ENCODE measurements around the gene PPP1R13B. TPM values are rescaled to one million over a fixed set of nuclear protein-coding genes. Genes with fewer than 3 reads are reported as not detected.
A peak's percentile ranks its signal among the peaks of the same experiment; 100 is the strongest.

Gene PPP1R13B
- total RNA-seq, 2 donors from 2014 or later = 10.0 to 10.4 TPM

DNA sequence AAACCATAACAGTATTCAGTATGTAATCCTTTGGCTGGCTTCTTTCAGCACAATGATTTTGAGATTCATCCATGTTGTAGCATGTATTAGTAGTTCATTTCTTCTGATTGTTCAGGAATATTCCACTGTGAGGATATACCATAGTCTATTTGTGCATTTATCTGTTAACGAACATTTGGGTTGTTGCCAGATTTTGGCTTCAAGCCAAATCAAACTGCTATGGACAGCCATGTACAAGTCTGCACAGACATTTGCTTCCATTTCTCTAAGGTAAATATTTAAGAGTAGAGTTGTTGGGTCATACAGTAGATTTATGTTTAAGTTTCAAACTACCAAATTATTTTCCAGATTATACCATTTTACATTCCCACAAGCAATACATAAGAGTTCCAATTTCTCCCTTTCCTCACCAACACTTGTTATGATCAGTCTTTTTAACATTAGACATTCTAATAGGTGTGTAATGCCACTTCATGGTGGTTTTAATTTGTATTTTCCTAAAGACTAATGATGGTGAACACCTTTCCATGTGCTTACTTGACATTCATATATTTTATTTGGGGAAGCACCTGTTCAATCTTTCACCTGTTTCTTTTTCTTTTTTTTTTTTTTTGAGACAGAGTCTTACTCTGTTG lies 75.2 kb downstream of the PPP1R13B start:
- no peak for ATAC-seq (replicated peaks)
- no peak overlapping the region for H3K27ac Mint-ChIP-seq
- peaks cover 16% of the 10 kb centered on the region for H3K36me3 Mint-ChIP-seq (ENCODE audit: low read depth)
- no peaks in the 10 kb centered on the region for H3K27me3 Mint-ChIP-seq
- no peaks in the 10 kb centered on the region for H3K9me3 Mint-ChIP-seq
- no peaks in the 10 kb centered on the region for H3K4me1 Mint-ChIP-seq
- H3K4me3 Mint-ChIP-seq = no peak overlapping the region

DNA sequence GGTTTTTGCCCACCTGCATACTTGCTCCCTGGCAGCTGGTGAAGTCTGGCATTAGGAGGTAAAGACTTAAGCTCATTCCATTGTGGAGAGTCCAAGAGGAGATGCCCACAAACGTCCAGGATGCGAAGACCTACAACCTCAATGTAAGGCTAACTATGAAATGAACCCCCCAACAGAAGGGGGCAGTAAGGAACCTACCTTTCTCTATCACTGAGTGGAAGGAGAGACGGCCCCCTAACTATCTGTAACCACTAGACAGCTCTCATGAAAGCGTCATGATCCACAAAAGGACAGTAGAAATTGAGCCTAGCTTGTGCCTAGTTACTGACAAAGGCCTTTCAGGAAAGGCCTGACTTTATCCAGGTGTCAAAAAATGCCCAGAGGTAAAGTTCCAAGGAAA lies 76.5 kb downstream of the PPP1R13B start:
- no peaks in the 10 kb centered on the region for H3K9me3 Mint-ChIP-seq

GRCh38 chr14:103770500-103770899 lies 76.9 kb downstream of the PPP1R13B start:
- ATAC-seq (replicated peaks) = no peak
- Mint-ChIP-seq H3K36me3 (ENCODE audit: low read depth) (peaks cover 16% of the 10 kb centered on the region), H3K27ac (no peak overlapping the region), H3K9me3 (no peaks in the 10 kb centered on the region), H3K4me1 (no peaks in the 10 kb centered on the region), H3K27me3 (no peaks in the 10 kb centered on the region), H3K4me3 (no peak overlapping the region)

More for the DNA sequence above, 76.5 kb downstream of the PPP1R13B start:
- ATAC-seq (replicated peaks) = no peak
- Mint-ChIP-seq H3K4me1 (no peaks in the 10 kb centered on the region), H3K36me3 (ENCODE audit: low read depth) (peaks cover 16% of the 10 kb centered on the region), H3K27ac (no peak overlapping the region), H3K4me3 (no peak overlapping the region), H3K27me3 (no peaks in the 10 kb centered on the region)

DNA sequence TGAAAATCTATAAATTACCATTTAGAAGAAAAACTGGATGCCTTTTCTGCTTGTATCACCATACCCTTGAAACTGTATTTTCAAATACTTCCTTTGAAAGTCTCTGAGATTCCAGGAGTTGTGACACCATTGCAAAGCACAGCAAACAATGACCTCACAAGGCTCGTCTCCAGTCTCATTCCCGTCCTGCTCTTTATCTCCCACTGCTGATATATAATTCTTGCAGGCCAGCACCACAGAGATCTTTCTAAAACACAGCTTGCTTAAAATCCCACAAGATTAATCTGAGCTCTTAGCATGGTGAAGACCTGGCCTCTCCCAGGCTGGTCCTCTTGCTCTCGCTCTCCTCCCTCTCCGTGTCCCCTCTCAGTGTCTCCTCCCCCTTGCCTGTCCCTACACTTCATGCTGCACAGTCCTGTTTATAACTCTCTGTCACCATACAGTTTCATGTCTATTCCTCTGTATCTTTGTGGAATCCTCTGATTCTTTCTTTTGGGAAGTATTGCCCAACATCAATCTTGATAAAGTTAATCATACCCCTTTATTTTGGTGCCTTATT lies 80.0 kb downstream of the PPP1R13B start:
- Mint-ChIP-seq H3K36me3 (ENCODE audit: low read depth) (no peaks in the 10 kb centered on the region), H3K27me3 (no peaks in the 10 kb centered on the region), H3K9me3 (no peaks in the 10 kb centered on the region), H3K4me3 (no peak overlapping the region), H3K4me1 (no peaks in the 10 kb centered on the region), H3K27ac (no peak overlapping the region)
- ATAC-seq (replicated peaks) = no peak

GRCh38 chr14:103765526-103765925 lies 81.8 kb downstream of the PPP1R13B start:
- H3K36me3 Mint-ChIP-seq (ENCODE audit: low read depth) = no peaks in the 10 kb centered on the region
- no peaks in the 10 kb centered on the region for H3K27me3 Mint-ChIP-seq
- H3K9me3 Mint-ChIP-seq = no peaks in the 10 kb centered on the region
- no peaks in the 10 kb centered on the region for H3K4me1 Mint-ChIP-seq
- ATAC-seq (replicated peaks) = no peak
- H3K27ac Mint-ChIP-seq = no peak overlapping the region
- no peak overlapping the region for H3K4me3 Mint-ChIP-seq

DNA sequence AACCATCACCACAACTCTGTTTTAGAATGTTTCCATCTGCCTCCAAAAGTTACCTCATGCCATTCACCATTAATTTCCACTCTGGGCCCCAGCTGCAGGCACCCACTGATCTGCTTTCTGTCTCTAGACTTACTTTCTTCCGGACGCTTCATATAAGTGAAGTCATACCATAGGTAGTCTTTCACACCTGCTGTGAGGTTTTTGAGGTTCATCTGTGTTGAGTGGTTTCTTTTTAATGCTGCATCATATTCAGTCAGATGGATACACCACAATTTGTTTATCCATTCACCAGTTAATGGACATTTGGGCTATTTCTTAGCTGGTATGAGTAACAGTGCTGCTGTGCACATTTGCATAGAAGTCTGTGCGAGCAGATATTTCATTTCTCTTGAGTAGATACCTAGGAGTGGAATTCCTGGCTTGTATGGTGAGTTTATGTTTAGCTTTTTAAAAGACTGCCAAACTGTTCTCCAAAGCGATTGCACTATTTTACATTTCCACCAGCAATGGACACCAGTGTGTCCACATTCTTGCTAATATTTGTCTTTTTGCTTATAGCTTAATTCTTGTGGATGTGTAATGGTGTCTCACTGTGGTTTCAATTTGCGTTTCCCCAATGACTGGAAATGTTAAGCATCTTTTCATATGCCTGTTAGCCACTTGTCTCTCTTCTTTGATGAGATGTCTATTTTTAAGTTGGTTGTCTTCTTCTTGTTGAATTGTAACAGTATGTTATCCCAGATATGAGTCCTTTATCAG lies 83.5 kb downstream of the PPP1R13B start:
- H3K36me3 Mint-ChIP-seq (ENCODE audit: low read depth) = no peaks in the 10 kb centered on the region
- ATAC-seq (replicated peaks) = peak; percentile 23
- H3K4me1 Mint-ChIP-seq = no peaks in the 10 kb centered on the region
- no peak overlapping the region for H3K4me3 Mint-ChIP-seq
- no peaks in the 10 kb centered on the region for H3K9me3 Mint-ChIP-seq
- H3K27me3 Mint-ChIP-seq = no peaks in the 10 kb centered on the region
- no peak overlapping the region for H3K27ac Mint-ChIP-seq

- no peaks in the 10 kb centered on the region for H3K36me3 Mint-ChIP-seq (ENCODE audit: low read depth)
- ATAC-seq (replicated peaks) = no peak
- no peaks in the 10 kb centered on the region for H3K4me1 Mint-ChIP-seq
- no peaks in the 10 kb centered on the region for H3K9me3 Mint-ChIP-seq
- no peak overlapping the region for H3K4me3 Mint-ChIP-seq
- H3K27ac Mint-ChIP-seq = no peak overlapping the region
- no peaks in the 10 kb centered on the region for H3K27me3 Mint-ChIP-seq
Measured at GRCh38 chr14:103762541-103762940, 84.8 kb downstream of the PPP1R13B start.

- H3K9me3 Mint-ChIP-seq = no peaks in the 10 kb centered on the region
- H3K36me3 Mint-ChIP-seq (ENCODE audit: low read depth) = no peaks in the 10 kb centered on the region
- H3K4me3 Mint-ChIP-seq = no peak overlapping the region
- H3K27ac Mint-ChIP-seq = no peak overlapping the region
- no peaks in the 10 kb centered on the region for H3K27me3 Mint-ChIP-seq
- ATAC-seq (replicated peaks) = no peak
- H3K4me1 Mint-ChIP-seq = no peaks in the 10 kb centered on the region
Measured at GRCh38 chr14:103762036-103762435, 85.3 kb downstream of the PPP1R13B start.

DNA sequence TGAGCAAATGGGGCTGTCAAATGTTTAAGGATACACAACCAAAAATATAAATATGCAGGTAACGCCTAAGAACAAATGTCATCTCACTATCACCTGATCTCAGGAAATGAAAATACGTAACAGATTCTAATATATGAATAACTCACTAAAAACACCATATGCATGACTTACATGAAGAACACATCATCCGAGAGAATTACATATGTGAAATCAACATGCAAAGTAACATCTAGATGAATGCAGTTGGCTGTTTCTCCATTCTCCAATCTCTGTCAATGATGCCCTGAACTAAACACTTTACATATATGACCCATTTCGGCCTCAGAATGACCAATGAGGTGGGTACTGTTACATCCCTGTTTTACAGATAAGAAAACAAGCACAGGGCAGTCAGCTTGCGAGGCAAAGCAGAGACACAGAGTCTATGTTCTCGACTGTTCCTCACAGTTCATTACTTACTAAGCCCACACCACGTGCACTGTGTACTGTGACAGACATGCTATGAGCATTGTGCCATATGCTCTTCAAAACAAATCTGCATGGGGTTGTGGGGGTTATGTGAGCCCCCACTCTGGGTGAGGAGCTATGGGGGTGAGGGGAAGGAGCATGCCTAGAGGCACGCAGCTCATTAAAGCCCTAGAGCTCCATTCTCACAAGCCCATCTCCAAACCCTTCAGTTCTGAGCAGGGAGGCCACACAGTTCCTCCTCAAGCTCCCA lies 89.2 kb downstream of the PPP1R13B start:
- H3K4me3 Mint-ChIP-seq = no peak overlapping the region
- peaks cover 3% of the 10 kb centered on the region for H3K36me3 Mint-ChIP-seq (ENCODE audit: low read depth)
- H3K9me3 Mint-ChIP-seq = no peaks in the 10 kb centered on the region
- ATAC-seq (replicated peaks) = no peak
- H3K27ac Mint-ChIP-seq = no peak overlapping the region
- H3K4me1 Mint-ChIP-seq = no peaks in the 10 kb centered on the region
- H3K27me3 Mint-ChIP-seq = no peaks in the 10 kb centered on the region

DNA sequence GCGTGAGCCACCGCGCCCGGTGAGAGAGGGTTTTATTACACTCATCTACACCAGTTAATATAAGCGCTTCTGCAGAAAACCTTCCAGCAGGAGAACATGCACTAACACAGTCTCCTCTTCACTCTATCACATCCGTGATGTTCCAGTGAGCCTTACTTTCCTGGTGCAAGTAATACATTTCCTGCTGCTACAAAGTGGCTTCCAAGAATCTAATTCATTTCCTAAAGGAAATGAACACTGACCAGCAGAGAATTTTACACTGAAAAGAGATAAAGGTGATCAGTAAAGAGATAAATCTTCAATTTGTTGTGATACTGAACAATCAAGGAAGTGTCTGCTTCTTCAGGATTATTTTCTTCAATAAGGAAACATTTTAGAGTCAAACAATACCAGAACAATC lies 92.3 kb downstream of the PPP1R13B start:
- no peak for ATAC-seq (replicated peaks)
- no peaks in the 10 kb centered on the region for H3K27me3 Mint-ChIP-seq
- no peaks in the 10 kb centered on the region for H3K4me1 Mint-ChIP-seq
- no peak overlapping the region for H3K4me3 Mint-ChIP-seq
- no peak overlapping the region for H3K27ac Mint-ChIP-seq
- H3K36me3 Mint-ChIP-seq (ENCODE audit: low read depth) = peaks cover 9% of the 10 kb centered on the region
- H3K9me3 Mint-ChIP-seq = no peaks in the 10 kb centered on the region

DNA sequence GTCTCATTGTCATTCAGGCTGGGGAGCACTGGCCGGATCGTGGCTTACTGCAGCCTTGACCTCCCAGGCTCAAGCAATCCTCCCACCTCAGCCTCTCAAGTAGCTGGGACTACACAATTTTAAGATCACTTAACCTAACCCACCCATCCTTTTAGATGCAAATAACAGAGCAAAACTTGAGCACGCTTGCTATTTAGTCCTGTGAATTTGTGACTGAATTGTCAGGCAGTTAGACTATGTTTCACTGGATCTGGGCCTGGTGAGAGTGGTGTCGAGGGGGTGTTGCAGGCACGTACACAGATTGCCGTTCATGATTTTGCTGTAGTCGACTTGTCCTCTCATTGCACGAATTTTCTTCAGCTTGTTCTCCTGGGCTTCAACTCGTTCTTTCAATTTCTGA lies 93.6 kb downstream of the PPP1R13B start:
- Mint-ChIP-seq H3K36me3 (ENCODE audit: low read depth) (peaks cover 18% of the 10 kb centered on the region), H3K27me3 (no peaks in the 10 kb centered on the region), H3K9me3 (no peaks in the 10 kb centered on the region), H3K4me3 (no peak overlapping the region), H3K4me1 (no peaks in the 10 kb centered on the region), H3K27ac (no peak overlapping the region)
- no peak for ATAC-seq (replicated peaks)

GRCh38 chr14:103749860-103750259 lies 97.5 kb downstream of the PPP1R13B start:
- H3K27ac Mint-ChIP-seq = no peak overlapping the region
- no peaks in the 10 kb centered on the region for H3K27me3 Mint-ChIP-seq
- no peaks in the 10 kb centered on the region for H3K9me3 Mint-ChIP-seq
- H3K4me1 Mint-ChIP-seq = no peaks in the 10 kb centered on the region
- H3K4me3 Mint-ChIP-seq = no peak overlapping the region
- no peak for ATAC-seq (replicated peaks)
- H3K36me3 Mint-ChIP-seq (ENCODE audit: low read depth) = peaks cover 18% of the 10 kb centered on the region

- Mint-ChIP-seq H3K27me3 (no peaks in the 10 kb centered on the region), H3K9me3 (no peaks in the 10 kb centered on the region), H3K27ac (peak overlapping the region; percentile 13), H3K4me1 (no peaks in the 10 kb centered on the region), H3K36me3 (ENCODE audit: low read depth) (peaks cover 18% of the 10 kb centered on the region), H3K4me3 (no peak overlapping the region)
- ATAC-seq (replicated peaks) = no peak
Measured at GRCh38 chr14:103749452-103749851, 97.9 kb downstream of the PPP1R13B start.

DNA sequence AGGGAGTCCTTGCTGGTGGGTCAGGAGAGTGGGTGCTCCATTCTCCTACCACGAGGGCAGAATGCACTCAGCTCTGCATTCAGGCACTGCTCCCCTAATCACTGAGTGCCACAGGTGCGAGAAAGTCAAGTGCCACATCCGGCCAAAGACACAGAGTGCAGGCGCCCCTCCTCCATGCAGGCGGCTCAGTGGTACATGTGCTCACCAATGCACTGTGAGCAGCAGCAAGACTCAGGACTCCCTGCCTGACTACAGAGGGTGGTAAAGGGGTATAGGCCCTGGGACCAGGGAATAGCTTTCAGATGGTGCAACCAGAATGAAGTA lies 98.9 kb downstream of the PPP1R13B start:
- peak; percentile 72 for ATAC-seq (replicated peaks)
- H3K9me3 Mint-ChIP-seq = no peaks in the 10 kb centered on the region
- H3K4me1 Mint-ChIP-seq = no peaks in the 10 kb centered on the region
- H3K36me3 Mint-ChIP-seq (ENCODE audit: low read depth) = peaks cover 18% of the 10 kb centered on the region
- no peak overlapping the region for H3K4me3 Mint-ChIP-seq
- H3K27ac Mint-ChIP-seq = no peak overlapping the region
- no peaks in the 10 kb centered on the region for H3K27me3 Mint-ChIP-seq

- H3K36me3 Mint-ChIP-seq (ENCODE audit: low read depth) = peaks cover 15% of the 10 kb centered on the region
- ATAC-seq (replicated peaks) = no peak
Measured at GRCh38 chr14:103746701-103747100, 100.7 kb downstream of the PPP1R13B start.

More at GRCh38 chr14:103746701-103747100, 100.7 kb downstream of the PPP1R13B start:
- Mint-ChIP-seq H3K4me1 (no peaks in the 10 kb centered on the region), H3K9me3 (no peaks in the 10 kb centered on the region), H3K27ac (no peak overlapping the region), H3K27me3 (no peaks in the 10 kb centered on the region), H3K4me3 (no peak overlapping the region)

Measured in activated T-helper 17 cell treated with anti-CD3 and anti-CD28 coated beads, Interleukin-2, amount 50 U/mL, for 72 hours (primary cell).